Prostate gland (tissue), 2 donors: ENCODE data around the gene SSR1. TPM values are rescaled to one million over a fixed set of nuclear protein-coding genes. Genes with fewer than 3 reads are reported as not detected.
"Not testable (repeated sequence)": the region's sequence is repeated elsewhere in the genome, so short reads cannot be mapped to it uniquely, and the experiment has no call there.

ENCODE experiments used
- DNase-seq: peaks from one replicate; pipeline ENCODE4 v3.0.0-alpha.2; 2019; ENCODE audit warnings: low spot score
- H3K27ac ChIP-seq, 2 donors: fragments of 200-600 bp; sonication (generic); 2 replicates each; pipeline ENCODE4 v1.5.1; 2017 to 2019
- H3K27me3 ChIP-seq: fragments of 200-600 bp; sonication (generic); replicated peaks from 2 replicates; pipeline ENCODE4 v1.5.1; 2019; ENCODE audit not compliant: insufficient read depth
- H3K36me3 ChIP-seq, 2 donors: fragments of 200-600 bp; sonication (generic); 1 replicate in 1 of 2; 2 replicates in 1 of 2; pipeline versions ENCODE4 v1.5.1 to v1.8.1; 2017 to 2019
- H3K4me1 ChIP-seq: fragments of 200-600 bp; sonication (generic); replicated peaks from 2 replicates; pipeline ENCODE4 v1.5.1; 2019
- H3K4me3 ChIP-seq, 2 donors: fragments of 200-600 bp; sonication (generic); 2 replicates each; pipeline ENCODE4 v1.5.1; 2017 to 2019
- H3K9me3 ChIP-seq: fragments of 200-600 bp; sonication (generic); 2 replicates; pipeline ENCODE4 v1.5.1; 2017
- CTCF ChIP-seq, 4 experiments: fragments of 200-600 bp in 2 of 4; fragments of 450-650 bp in 2 of 4; sonication (generic) in 2 of 4; IDR thresholded peaks; 1 replicate in 3 of 4; 2 replicates in 1 of 4; pipeline ENCODE4 v1.5.1; 2016 to 2019; ENCODE audit warnings: antibody characterized with exemption in 4 of 4, mild to moderate bottlenecking in 2 of 4, moderate library complexity in 2 of 4
- POLR2A ChIP-seq: fragments of 450-650 bp; IDR thresholded peaks from one replicate; pipeline ENCODE4 v1.6.1; 2016; ENCODE audit warnings: antibody characterized with exemption, mild to moderate bottlenecking
- POLR2AphosphoS5 ChIP-seq: sonication (generic); formaldehyde crosslinking; IDR thresholded peaks from one replicate; pipeline ENCODE4 v1.6.1; 2017; ENCODE audit warnings: antibody characterized with exemption
- WGBS: methylation state at CpG from one replicate; pipeline ENCODE4 v1.1.5; 2018; 5-methylcytosine and 5-hydroxymethylcytosine counted together
- intact Hi-C: fragments of 100-400 bp; cut with DNase I; formaldehyde crosslinking; loops from one replicate; pipeline ENCODE4 v1.14.2; 2022
- total RNA-seq, 2 donors: library from RNA; depleted of rRNA; stranded (reverse); fragments of >200 nt; gene quantifications; one replicate each; pipeline ENCODE4 v1.1.0, GENCODE V29; 2016

The SSR1 gene
- total RNA-seq, 2 donors from 2014 or later: 34.3 to 89.5 TPM

GRCh38 chr6:7276199-7276524 is 36.8 kb downstream of the SSR1 start:
- Histone ChIP-seq H3K9me3 (no peaks in the 10 kb centered on the region), H3K4me1 (no peaks in the 10 kb centered on the region), H3K27me3 (no peaks in the 10 kb centered on the region), H3K4me3 (no peak overlapping the region), H3K36me3 (no peaks in the 10 kb centered on the region), H3K27ac (no peak overlapping the region)
- TF ChIP-seq POLR2A (no peak), CTCF (IDR thresholded peaks at IDR 0.05) (no peak), POLR2AphosphoS5 (no peak)
- 58% methylated on average over 7 of the region's 7 CpGs for WGBS
- DNase-seq: no peak
- intact Hi-C loops: loop anchor here (5.0 kb wide), 1 partner anchor 341 kb away; no protein-coding TSS in a partner anchor

GRCh38 chr6:7274525-7274924 is 38.5 kb downstream of the SSR1 start:
- H3K27me3 ChIP-seq, DNase-seq, H3K27ac ChIP-seq, H3K4me1 ChIP-seq, H3K9me3 ChIP-seq, H3K4me3 ChIP-seq, H3K36me3 ChIP-seq, intact Hi-C loops: not testable (repeated sequence)
- 93% methylated on average over 8 of the region's 8 CpGs for WGBS

GRCh38 chr6:7273709-7274108 is 39.3 kb downstream of the SSR1 start:
- Histone ChIP-seq H3K27ac (no peak overlapping the region), H3K4me3 (no peak overlapping the region), H3K9me3 (no peaks in the 10 kb centered on the region), H3K36me3 (no peaks in the 10 kb centered on the region), H3K27me3 (no peaks in the 10 kb centered on the region), H3K4me1 (no peaks in the 10 kb centered on the region)
- TF ChIP-seq POLR2A (no peak), POLR2AphosphoS5 (no peak), CTCF (IDR thresholded peaks at IDR 0.05) (no peak)
- intact Hi-C loops: no loop called here
- no peak for DNase-seq
- 77% methylated on average over 10 of the region's 10 CpGs for WGBS

- intact Hi-C loops: no loop called here
Measured at GRCh38 chr6:7271205-7271534, 41.8 kb downstream of the SSR1 start.

GRCh38 chr6:7270320-7271204 is 42.4 kb downstream of the SSR1 start:
- H3K9me3 ChIP-seq: no peaks in the 10 kb centered on the region
- intact Hi-C loops: no loop called here
- H3K27me3 ChIP-seq: no peaks in the 10 kb centered on the region
- H3K4me3 ChIP-seq: no peak overlapping the region
- no peak for DNase-seq
- no peak for TF ChIP-seq POLR2A
- no peak for TF ChIP-seq POLR2AphosphoS5
- H3K4me1 ChIP-seq: no peaks in the 10 kb centered on the region
- 88% methylated on average over 16 of the region's 16 CpGs for WGBS
- no peak overlapping the region for H3K27ac ChIP-seq
- H3K36me3 ChIP-seq: no peaks in the 10 kb centered on the region

More at GRCh38 chr6:7271205-7271534, 41.8 kb downstream of the SSR1 start:
- H3K9me3 ChIP-seq: no peaks in the 10 kb centered on the region
- WGBS: 80% methylated on average over 11 of the region's 11 CpGs
- no peak overlapping the region for H3K27ac ChIP-seq
- no peak overlapping the region for H3K4me3 ChIP-seq
- H3K27me3 ChIP-seq: no peaks in the 10 kb centered on the region
- TF ChIP-seq POLR2A: no peak
- TF ChIP-seq CTCF (IDR thresholded peaks at IDR 0.05): no peak
- no peak for TF ChIP-seq POLR2AphosphoS5
- H3K4me1 ChIP-seq: no peaks in the 10 kb centered on the region
- DNase-seq: no peak
- H3K36me3 ChIP-seq: no peaks in the 10 kb centered on the region

- H3K4me1 ChIP-seq: no peaks in the 10 kb centered on the region
- H3K9me3 ChIP-seq: no peaks in the 10 kb centered on the region
- H3K27ac ChIP-seq: no peak overlapping the region
- WGBS: 82% methylated on average over 5 of the region's 5 CpGs
- TF ChIP-seq POLR2A (no peak), CTCF (IDR thresholded peaks at IDR 0.05) (no peak), POLR2AphosphoS5 (no peak)
- no peaks in the 10 kb centered on the region for H3K36me3 ChIP-seq
- no peaks in the 10 kb centered on the region for H3K27me3 ChIP-seq
- DNase-seq: no peak
- no peak overlapping the region for H3K4me3 ChIP-seq
- intact Hi-C loops: no loop called here
Measured at GRCh38 chr6:7269816-7270215, 43.2 kb downstream of the SSR1 start.
